Measurements from ENCODE around the gene ROPN1B.

Gene ROPN1B

DNA sequence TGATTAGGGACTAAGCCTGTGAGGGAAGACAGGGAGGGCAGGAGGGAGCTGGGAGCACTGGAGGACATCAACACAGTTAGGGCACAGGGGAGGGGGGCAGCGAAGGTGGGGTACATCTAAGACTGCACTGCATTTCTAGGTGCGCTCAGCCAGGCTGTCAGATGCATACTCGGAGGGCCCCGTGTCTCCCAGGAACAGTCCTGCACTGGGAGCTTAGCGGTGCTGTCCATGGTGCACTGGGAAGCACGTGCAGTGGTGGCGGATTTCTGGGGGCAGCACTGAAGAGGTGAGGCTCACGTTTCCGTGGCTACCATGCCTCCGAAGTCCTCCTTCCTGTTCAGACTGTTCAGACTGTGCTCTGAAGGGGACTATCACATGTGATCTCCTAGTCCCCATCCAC lies 54.4 kb downstream of the ROPN1B start:
- Histone ChIP-seq H3K9me3 (ENCODE audit: control insufficient read depth, insufficient read depth, low read depth, low read length) (no peaks in the 10 kb centered on the region), H3K4me3 (ENCODE audit: low read depth, low read length) (no peak overlapping the region), H3K36me3 (ENCODE audit: control insufficient read depth in 2 of 2, insufficient read depth in 1 of 2, low read length in 2 of 2) (peaks cover 0 to 35% of the 10 kb centered on the region in 2 experiments; a peak in 1 of 3 replicates), H3K4me1 (ENCODE audit: control insufficient read depth, insufficient read depth, low read length) (no peaks in the 10 kb centered on the region), H3K27ac (ENCODE audit: extremely low read depth, low read depth, low read length) (no peak overlapping the region)
- CTCF ChIA-PET, result no interaction called here
- TF ChIP-seq, protein P1, sequence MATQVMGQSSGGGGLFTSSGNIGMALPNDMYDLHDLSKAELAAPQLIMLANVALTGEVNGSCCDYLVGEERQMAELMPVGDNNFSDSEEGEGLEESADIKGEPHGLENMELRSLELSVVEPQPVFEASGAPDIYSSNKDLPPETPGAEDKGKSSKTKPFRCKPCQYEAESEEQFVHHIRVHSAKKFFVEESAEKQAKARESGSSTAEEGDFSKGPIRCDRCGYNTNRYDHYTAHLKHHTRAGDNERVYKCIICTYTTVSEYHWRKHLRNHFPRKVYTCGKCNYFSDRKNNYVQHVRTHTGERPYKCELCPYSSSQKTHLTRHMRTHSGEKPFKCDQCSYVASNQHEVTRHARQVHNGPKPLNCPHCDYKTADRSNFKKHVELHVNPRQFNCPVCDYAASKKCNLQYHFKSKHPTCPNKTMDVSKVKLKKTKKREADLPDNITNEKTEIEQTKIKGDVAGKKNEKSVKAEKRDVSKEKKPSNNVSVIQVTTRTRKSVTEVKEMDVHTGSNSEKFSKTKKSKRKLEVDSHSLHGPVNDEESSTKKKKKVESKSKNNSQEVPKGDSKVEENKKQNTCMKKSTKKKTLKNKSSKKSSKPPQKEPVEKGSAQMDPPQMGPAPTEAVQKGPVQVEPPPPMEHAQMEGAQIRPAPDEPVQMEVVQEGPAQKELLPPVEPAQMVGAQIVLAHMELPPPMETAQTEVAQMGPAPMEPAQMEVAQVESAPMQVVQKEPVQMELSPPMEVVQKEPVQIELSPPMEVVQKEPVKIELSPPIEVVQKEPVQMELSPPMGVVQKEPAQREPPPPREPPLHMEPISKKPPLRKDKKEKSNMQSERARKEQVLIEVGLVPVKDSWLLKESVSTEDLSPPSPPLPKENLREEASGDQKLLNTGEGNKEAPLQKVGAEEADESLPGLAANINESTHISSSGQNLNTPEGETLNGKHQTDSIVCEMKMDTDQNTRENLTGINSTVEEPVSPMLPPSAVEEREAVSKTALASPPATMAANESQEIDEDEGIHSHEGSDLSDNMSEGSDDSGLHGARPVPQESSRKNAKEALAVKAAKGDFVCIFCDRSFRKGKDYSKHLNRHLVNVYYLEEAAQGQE (tag by site-specific recombination; IDR thresholded peaks at IDR 0.05), result peak; percentile 93
- no peak for TF ChIP-seq ZNF747 (tag by site-specific recombination; IDR thresholded peaks at IDR 0.05)
- POLR2A ChIA-PET, result no interaction called here

DNA sequence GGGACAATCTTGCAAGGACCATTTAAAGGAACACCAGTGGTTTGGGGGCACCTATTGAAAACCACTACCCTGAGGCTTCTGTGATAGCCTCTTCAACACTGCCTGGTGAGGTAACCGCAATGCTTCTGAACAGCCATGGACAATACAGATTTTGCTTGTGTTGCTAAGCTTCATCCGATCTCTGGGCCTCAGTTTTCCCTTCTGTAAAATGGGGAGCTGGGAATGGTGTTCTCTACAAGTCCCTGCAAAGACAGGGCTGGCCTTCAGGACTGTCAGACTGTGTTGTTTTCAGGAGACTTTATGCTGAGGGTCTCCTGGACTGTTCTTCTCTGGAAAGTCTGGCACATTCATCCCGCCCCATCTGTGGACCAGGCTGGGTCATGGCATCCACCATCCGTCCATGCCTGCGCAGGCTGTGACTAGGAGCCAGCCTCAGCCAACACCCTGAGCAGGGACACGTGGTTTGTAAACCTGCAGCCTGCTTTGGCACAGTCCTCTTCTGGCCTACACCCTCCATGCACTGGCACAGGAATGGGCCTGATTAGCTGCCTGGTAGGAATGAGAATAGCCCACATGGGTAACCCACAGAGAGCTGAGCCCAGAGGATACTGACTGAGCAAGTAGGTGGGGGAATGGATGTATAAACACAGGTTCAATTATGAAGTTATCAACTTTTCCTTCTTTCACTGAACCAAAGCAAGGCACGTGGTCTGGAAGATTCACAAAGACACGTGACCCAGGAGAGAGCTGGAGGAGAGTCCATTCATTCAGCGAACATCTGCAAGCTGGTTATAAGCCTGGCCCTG lies 55.3 kb downstream of the ROPN1B start:
- ChIA-PET POLR2A (no interaction called here), CTCF (no interaction called here)
- Histone ChIP-seq H3K4me3 (ENCODE audit: low read depth, low read length) (no peak overlapping the region), H3K4me1 (ENCODE audit: control insufficient read depth, insufficient read depth, low read length) (no peaks in the 10 kb centered on the region), H3K27ac (ENCODE audit: extremely low read depth, low read depth, low read length) (no peak overlapping the region), H3K36me3 (ENCODE audit: control insufficient read depth in 2 of 2, insufficient read depth in 1 of 2, low read length in 2 of 2) (peaks cover 0 to 42% of the 10 kb centered on the region in 2 experiments; a peak in 1 of 3 replicates), H3K9me3 (ENCODE audit: control insufficient read depth, insufficient read depth, low read depth, low read length) (no peaks in the 10 kb centered on the region)
- TF ChIP-seq ZNF514 (tag by site-specific recombination; IDR thresholded peaks at IDR 0.05) (no peak), ZNF843 (tag by site-specific recombination; IDR thresholded peaks at IDR 0.05) (no peak), ZNF16 (tag by site-specific recombination; IDR thresholded peaks at IDR 0.05; ENCODE audit: low read depth) (no peak), IKZF3 (tag by site-specific recombination; IDR thresholded peaks at IDR 0.05) (no peak), YY1 (tag by site-specific recombination; IDR thresholded peaks at IDR 0.05) (no peak), ZNF623 (tag by site-specific recombination; IDR thresholded peaks at IDR 0.05) (no peak), ZNF776 (tag by site-specific recombination; IDR thresholded peaks at IDR 0.05; ENCODE audit: borderline replicate concordance) (no peak), YY2 (tag by site-specific recombination; IDR thresholded peaks at IDR 0.05) (no peak)
- TF ChIP-seq, protein P2, sequence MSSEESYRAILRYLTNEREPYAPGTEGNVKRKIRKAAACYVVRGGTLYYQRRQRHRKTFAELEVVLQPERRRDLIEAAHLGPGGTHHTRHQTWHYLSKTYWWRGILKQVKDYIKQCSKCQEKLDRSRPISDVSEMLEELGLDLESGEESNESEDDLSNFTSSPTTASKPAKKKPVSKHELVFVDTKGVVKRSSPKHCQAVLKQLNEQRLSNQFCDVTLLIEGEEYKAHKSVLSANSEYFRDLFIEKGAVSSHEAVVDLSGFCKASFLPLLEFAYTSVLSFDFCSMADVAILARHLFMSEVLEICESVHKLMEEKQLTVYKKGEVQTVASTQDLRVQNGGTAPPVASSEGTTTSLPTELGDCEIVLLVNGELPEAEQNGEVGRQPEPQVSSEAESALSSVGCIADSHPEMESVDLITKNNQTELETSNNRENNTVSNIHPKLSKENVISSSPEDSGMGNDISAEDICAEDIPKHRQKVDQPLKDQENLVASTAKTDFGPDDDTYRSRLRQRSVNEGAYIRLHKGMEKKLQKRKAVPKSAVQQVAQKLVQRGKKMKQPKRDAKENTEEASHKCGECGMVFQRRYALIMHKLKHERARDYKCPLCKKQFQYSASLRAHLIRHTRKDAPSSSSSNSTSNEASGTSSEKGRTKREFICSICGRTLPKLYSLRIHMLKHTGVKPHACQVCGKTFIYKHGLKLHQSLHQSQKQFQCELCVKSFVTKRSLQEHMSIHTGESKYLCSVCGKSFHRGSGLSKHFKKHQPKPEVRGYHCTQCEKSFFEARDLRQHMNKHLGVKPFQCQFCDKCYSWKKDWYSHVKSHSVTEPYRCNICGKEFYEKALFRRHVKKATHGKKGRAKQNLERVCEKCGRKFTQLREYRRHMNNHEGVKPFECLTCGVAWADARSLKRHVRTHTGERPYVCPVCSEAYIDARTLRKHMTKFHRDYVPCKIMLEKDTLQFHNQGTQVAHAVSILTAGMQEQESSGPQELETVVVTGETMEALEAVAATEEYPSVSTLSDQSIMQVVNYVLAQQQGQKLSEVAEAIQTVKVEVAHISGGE (tag by site-specific recombination; conservative IDR thresholded peaks at IDR 0.05; ENCODE audit: low read depth), result no peak

DNA sequence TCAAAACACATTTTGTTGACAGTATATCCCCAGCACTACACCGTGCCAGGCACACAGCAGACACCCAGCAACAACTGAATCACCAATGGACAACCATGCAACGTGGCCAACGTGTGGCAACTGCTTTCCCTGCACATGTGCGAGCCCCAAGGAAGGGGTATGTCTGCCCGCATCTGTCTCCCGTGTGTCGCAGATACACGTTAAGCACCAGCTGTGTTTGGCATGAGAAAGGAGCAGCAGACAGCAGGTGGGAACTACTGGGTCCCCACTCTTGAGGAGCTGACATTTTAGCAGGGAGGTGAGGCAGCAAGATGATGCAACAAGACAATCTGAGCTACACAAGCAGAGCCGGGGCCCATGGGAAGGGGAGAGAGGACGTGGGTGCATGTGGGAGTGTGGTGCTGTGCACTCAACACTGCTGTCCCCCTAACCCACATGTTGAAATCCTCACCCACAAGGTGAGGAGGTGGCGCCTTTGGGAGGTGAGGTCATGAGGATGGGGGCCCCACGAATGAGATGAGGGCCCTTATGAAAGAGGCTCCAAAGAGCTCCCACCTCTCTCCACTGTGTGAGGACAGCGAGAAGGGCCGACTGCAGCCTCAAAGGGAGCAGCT lies 56.2 kb downstream of the ROPN1B start:
- Histone ChIP-seq H3K36me3 (ENCODE audit: control insufficient read depth in 2 of 2, insufficient read depth in 1 of 2, low read length in 2 of 2) (peaks cover 0 to 43% of the 10 kb centered on the region in 2 experiments; a peak in 1 of 3 replicates), H3K4me3 (ENCODE audit: low read depth, low read length) (no peak overlapping the region), H3K27ac (ENCODE audit: extremely low read depth, low read depth, low read length) (no peak overlapping the region), H3K9me3 (ENCODE audit: control insufficient read depth, insufficient read depth, low read depth, low read length) (no peaks in the 10 kb centered on the region), H3K4me1 (ENCODE audit: control insufficient read depth, insufficient read depth, low read length) (no peaks in the 10 kb centered on the region)
- CTCF ChIA-PET, result no interaction called here
- TF ChIP-seq ZFHX2 (tag by site-specific recombination; conservative IDR thresholded peaks at IDR 0.05) (peak; percentile 68), RBAK (tag by site-specific recombination; IDR thresholded peaks at IDR 0.05) (no peak)
- POLR2A ChIA-PET, result no interaction called here

Measured in HEK293 (cell line).